T-cell (primary cell): Measurements from ENCODE around the gene PNMA1. TPM values are rescaled to one million over a fixed set of nuclear protein-coding genes. Genes with fewer than 3 reads are reported as not detected.

ENCODE experiments used
- ATAC-seq, 4 experiments: fragments of 200-7000 bp in 3 of 4; fragments of 150-1000 bp in 1 of 4; cut with Tn5 transposase; replicated peaks in 1 of 4; 1 replicate in 3 of 4; 2 replicates in 1 of 4; pipeline ENCODE4 v1.10.0; 2021; ENCODE audit warnings: moderate library complexity in 3 of 4, mild to moderate bottlenecking in 2 of 4, moderate number of reproducible peaks in 1 of 4
- CTCF ChIA-PET, 2 donors: fragments of 300-600 bp; sonication (Branson Sonifier 250); formaldehyde crosslinking; loops; one replicate each; lab custom pipeline; 2022; ENCODE audit warnings: antibody characterized with exemption in 2 of 2; lab: Charles Lee
- POLR2A ChIA-PET, 2 donors: fragments of 300-600 bp; sonication (Branson Sonifier 250); formaldehyde crosslinking; loops; one replicate each; lab custom pipeline; 2022; ENCODE audit warnings: antibody characterized with exemption in 2 of 2; lab: Charles Lee
- DNase-seq, 35 experiments: peaks; one replicate each; pipeline versions ENCODE4 v3.0.0 to v3.0.0-alpha.2; 2013 to 2023
- H3K27ac ChIP-seq: one replicate; pipeline ENCODE4 v1.5.1; 2013; ENCODE audit warnings: low read length
- H3K27me3 ChIP-seq, 2 experiments: replicated peaks in 1 of 2; 1 replicate in 1 of 2; 2 replicates in 1 of 2; pipeline versions ENCODE4 v1.6.1 to v1.7.0; 2013; ENCODE audit warnings: low read length in 1 of 2, mixed read lengths in 1 of 2; ENCODE audit not compliant: control insufficient read depth in 2 of 2, insufficient read depth in 2 of 2; ENCODE audit errors: extremely low read depth in 1 of 2
- H3K36me3 ChIP-seq, 2 donors: 1 replicate in 1 of 2; 2 replicates in 1 of 2; pipeline versions ENCODE4 v1.6.1 to v1.7.0; 2013; ENCODE audit warnings: low read length in 1 of 2; ENCODE audit not compliant: control insufficient read depth in 2 of 2, insufficient read depth in 1 of 2; ENCODE audit errors: extremely low read depth in 1 of 2
- H3K4me1 ChIP-seq, 2 experiments: 1 replicate in 1 of 2; 2 replicates in 1 of 2; pipeline versions ENCODE4 v1.6.1 to v1.7.0; 2013; ENCODE audit warnings: low read length in 2 of 2, mixed read lengths in 1 of 2; ENCODE audit not compliant: insufficient read depth in 2 of 2, control insufficient read depth in 1 of 2; ENCODE audit errors: extremely low read depth in 1 of 2
- H3K4me3 ChIP-seq, 2 donors: 1 replicate in 1 of 2; 2 replicates in 1 of 2; pipeline versions ENCODE4 v1.5.1 to v1.7.0; 2013; ENCODE audit warnings: mild to moderate bottlenecking in 2 of 2, low read length in 1 of 2, moderate library complexity in 1 of 2; ENCODE audit not compliant: control insufficient read depth in 1 of 2; ENCODE audit errors: extremely low read depth in 1 of 2
- H3K9me3 ChIP-seq: 2 replicates; pipeline ENCODE4 v1.7.0; 2013
- H3K27ac Mint-ChIP-seq, 2 donors: one replicate each; pipeline ENCODE4 v1.8.0; 2020 to 2021; ENCODE audit warnings: mild to moderate bottlenecking in 2 of 2, mixed read lengths in 2 of 2
- H3K27me3 Mint-ChIP-seq, 2 donors: one replicate each; pipeline ENCODE4 v1.8.0; 2021 to 2022; ENCODE audit warnings: mixed read lengths in 2 of 2
- H3K36me3 Mint-ChIP-seq: one replicate; pipeline ENCODE4 v1.8.0; 2021; ENCODE audit warnings: mixed read lengths
- H3K4me1 Mint-ChIP-seq, 3 donors: one replicate each; pipeline ENCODE4 v1.8.0; 2020 to 2022; ENCODE audit warnings: mixed read lengths in 3 of 3, mild to moderate bottlenecking in 1 of 3
- H3K4me3 Mint-ChIP-seq, 3 donors: one replicate each; pipeline ENCODE4 v1.8.0; 2020 to 2022; ENCODE audit warnings: mild to moderate bottlenecking in 3 of 3, mixed read lengths in 3 of 3, moderate library complexity in 3 of 3
- H3K9me3 Mint-ChIP-seq, 3 donors: one replicate each; pipeline ENCODE4 v1.8.0; 2020 to 2022; ENCODE audit warnings: mixed read lengths in 3 of 3
- WGBS: methylation state at CpG from one replicate; pipeline ENCODE4 v1.1.5; 2013; ENCODE audit warnings: missing lambda C conversion rate; ENCODE audit not compliant: insufficient coverage; 5-methylcytosine and 5-hydroxymethylcytosine counted together
- total RNA-seq, 35 experiments: library from RNA in 6 of 35; stranded (reverse) in 6 of 35; fragments of 120-200 nt in 1 of 35; gene quantifications; one replicate each; pipeline versions ENCODE4 v1.2.1 to v1.2.4 and lab custom pipeline; 2013 to 2026

Gene PNMA1
- total RNA-seq, 5 donors from 2014 or later (not counting 1 experiment from before 2014, with no cell fraction given) = 36.2 to 57.9 (median 53.4) TPM

DNA sequence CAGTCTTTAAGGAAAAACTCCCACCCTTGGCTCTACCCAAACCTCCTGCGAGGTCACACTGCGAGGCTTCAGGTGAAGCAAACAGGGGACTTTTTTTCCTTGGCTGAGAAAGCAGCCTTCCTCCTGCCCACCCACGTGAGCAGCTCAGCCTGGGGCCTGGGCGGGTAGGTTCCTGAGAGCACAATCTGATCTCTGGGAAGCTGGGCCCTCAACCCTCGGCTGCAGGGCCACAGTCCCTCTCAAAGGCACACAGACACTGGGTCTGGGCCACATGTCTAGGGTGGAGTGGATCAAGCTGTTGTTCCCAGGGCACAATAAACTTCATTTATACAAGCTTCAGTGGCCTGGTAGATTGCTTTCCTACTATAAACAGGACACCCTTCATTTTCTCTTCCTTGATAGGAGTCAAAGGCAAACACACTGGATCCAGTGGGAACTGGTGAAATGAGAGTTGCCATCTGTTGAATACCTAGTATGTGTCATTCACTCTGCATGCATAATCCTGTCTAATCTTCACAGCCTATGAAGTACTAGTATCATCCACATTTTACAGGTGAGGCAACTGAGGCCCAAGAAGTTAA is 41.3 kb upstream of the PNMA1 start:
- peak in 2 of 35 experiments; percentile 23 to 56 for DNase-seq
- 0% methylated on average over 3 of the region's 5 CpGs for WGBS
- Histone ChIP-seq H3K36me3 (no peaks in the 10 kb centered on the region), H3K9me3 (no peaks in the 10 kb centered on the region), H3K27ac (peak overlapping the region; percentile 90), H3K4me1 (peaks cover 65 to 86% of the 10 kb centered on the region in 2 experiments), H3K4me3 (peak overlapping the region in 1 of 2 donors; percentile 39), H3K27me3 (no peaks in the 10 kb centered on the region)
- Mint-ChIP-seq H3K4me3 (peak overlapping the region; percentile 78 to 87 (median 85)), H3K27ac (peak overlapping the region; percentile 95 to 99), H3K27me3 (no peaks in the 10 kb centered on the region), H3K4me1 (peaks cover 85 to 86% (median 86%) of the 10 kb centered on the region in 3 donors), H3K36me3 (peaks cover 3% of the 10 kb centered on the region), H3K9me3 (no peaks in the 10 kb centered on the region)
- no peak for ATAC-seq
- CTCF ChIA-PET = interaction anchor here (0.7 to 2.6 kb wide), 8 partner anchors 10 to 95 kb away, joined by 3 to 9 read pairs (median 4); no protein-coding TSS in a partner anchor
- POLR2A ChIA-PET = interaction anchor here in 1 of 2 donors (1.4 kb wide), 1 partner anchor 29 kb away, joined by 3 read pairs; no protein-coding TSS in a partner anchor

DNA sequence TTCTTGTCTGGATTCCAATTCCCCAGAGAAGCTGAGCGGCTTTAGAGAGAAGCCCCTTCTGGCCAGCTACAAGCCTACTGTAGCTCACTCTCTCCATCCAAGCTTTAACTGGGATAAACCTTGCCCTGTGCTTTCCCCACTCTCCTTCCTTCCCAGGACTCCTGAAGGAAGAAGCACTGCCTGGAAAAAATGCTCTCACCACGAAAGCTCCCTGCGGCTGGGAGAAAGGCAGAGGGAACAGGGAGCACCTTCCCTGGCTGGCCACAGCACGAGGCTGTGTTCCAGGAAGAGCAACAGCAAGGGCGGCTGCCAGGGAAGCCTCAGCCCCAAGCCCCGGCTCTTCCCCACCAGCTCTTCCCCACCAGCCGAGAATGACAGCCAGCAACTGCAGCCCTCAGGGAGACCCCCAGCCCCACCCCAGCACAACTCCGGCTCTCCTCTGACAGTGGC is 40.8 kb upstream of the PNMA1 start:
- CTCF ChIA-PET = interaction anchor here (0.6 to 2.6 kb wide), 13 partner anchors 10 to 96 kb away, joined by 3 to 9 read pairs (median 4); no protein-coding TSS in a partner anchor
- peak overlapping the region; percentile 90 for H3K27ac ChIP-seq
- no peak for DNase-seq
- Mint-ChIP-seq H3K36me3 (peaks cover 3% of the 10 kb centered on the region), H3K4me3 (peak overlapping the region; percentile 78 to 87 (median 85)), H3K4me1 (peaks cover 87 to 88% (median 87%) of the 10 kb centered on the region in 3 donors), H3K27ac (peak overlapping the region; percentile 95 to 99), H3K9me3 (no peaks in the 10 kb centered on the region), H3K27me3 (no peaks in the 10 kb centered on the region)
- peaks cover 67 to 89% of the 10 kb centered on the region in 2 experiments for H3K4me1 ChIP-seq
- no peaks in the 10 kb centered on the region for H3K27me3 ChIP-seq
- no peak for ATAC-seq
- no peaks in the 10 kb centered on the region for H3K9me3 ChIP-seq
- peaks cover 0 to 3% of the 10 kb centered on the region in 2 donors for H3K36me3 ChIP-seq
- 46% methylated on average over 6 of the region's 8 CpGs for WGBS
- H3K4me3 ChIP-seq = peak overlapping the region; percentile 39 to 66
- POLR2A ChIA-PET = interaction anchor here in 1 of 2 donors (0.9 to 1.3 kb wide), 2 partner anchors 31 to 33 kb away, joined by 3 to 6 read pairs; no protein-coding TSS in a partner anchor

DNA sequence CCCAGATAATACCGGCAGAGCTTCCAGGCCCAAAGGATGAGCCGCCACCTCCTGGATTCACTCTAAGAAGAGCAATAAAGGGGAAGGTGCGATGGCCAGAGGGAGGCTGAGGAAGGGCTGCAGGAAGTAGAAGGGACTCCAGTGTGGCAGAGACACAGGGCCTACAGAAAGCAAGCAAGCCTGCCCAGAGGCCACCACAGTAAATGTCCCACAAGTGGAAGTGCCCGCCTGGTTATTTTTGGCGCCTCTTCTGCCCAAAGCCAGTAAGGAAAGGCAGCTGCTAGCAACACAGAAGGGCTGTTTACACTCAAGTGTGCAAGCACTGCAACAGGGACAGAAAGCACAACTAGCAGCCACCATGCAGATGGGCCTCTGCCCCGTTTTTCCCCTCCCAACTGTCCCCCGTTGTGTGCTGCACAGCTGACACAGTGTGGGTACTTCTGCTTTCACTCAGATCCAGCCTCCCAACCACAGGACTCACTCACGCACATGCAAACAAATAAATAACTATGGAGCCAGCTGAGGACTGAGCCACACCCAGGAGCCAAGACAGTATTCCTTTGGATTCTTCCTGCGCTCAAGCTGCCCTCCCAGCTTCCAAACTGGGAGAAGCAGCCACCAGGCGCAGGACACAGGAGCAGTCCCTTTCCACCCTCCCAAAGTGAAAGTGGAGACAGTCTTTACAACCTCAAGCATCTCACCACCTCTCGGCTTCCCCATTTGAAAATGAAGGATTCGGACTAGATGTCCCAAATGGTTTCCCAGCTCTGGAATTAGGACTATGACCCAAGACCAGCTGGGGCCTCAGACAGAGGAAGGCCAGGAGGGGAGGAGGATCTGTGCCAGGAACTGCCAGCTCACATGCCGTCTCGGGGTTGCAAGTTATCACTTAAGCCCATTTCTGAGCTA is 40.0 kb upstream of the PNMA1 start:
- Mint-ChIP-seq H3K27me3 (no peaks in the 10 kb centered on the region), H3K36me3 (peaks cover 3% of the 10 kb centered on the region), H3K4me3 (peak overlapping the region; percentile 78 to 87 (median 85)), H3K4me1 (peaks cover 94 to 96% (median 95%) of the 10 kb centered on the region in 3 donors), H3K27ac (peak overlapping the region; percentile 95 to 99), H3K9me3 (no peaks in the 10 kb centered on the region)
- H3K27me3 ChIP-seq = no peaks in the 10 kb centered on the region
- peak overlapping the region; percentile 90 for H3K27ac ChIP-seq
- DNase-seq (peak in 5 of 35 experiments; percentile 22 to 65 (median 48)), ATAC-seq (peak; percentile 26 to 34 (median 30))
- ChIA-PET POLR2A (interaction anchor here in 1 of 2 donors (0.9 to 1.3 kb wide), 2 partner anchors 32 to 33 kb away, joined by 3 to 6 read pairs; no protein-coding TSS in a partner anchor), CTCF (interaction anchor here (0.5 to 2.6 kb wide), 20 partner anchors 8 to 97 kb away, joined by 3 to 9 read pairs (median 4); partner anchors contain the start of gene PNMA1 (in 2 of the 2))
- peak overlapping the region; percentile 39 to 66 for H3K4me3 ChIP-seq
- H3K36me3 ChIP-seq = peaks cover 0 to 3% of the 10 kb centered on the region in 2 donors
- 14% methylated on average over 11 of the region's 14 CpGs for WGBS
- H3K4me1 ChIP-seq = peaks cover 73 to 96% of the 10 kb centered on the region in 2 experiments
- no peaks in the 10 kb centered on the region for H3K9me3 ChIP-seq

DNA sequence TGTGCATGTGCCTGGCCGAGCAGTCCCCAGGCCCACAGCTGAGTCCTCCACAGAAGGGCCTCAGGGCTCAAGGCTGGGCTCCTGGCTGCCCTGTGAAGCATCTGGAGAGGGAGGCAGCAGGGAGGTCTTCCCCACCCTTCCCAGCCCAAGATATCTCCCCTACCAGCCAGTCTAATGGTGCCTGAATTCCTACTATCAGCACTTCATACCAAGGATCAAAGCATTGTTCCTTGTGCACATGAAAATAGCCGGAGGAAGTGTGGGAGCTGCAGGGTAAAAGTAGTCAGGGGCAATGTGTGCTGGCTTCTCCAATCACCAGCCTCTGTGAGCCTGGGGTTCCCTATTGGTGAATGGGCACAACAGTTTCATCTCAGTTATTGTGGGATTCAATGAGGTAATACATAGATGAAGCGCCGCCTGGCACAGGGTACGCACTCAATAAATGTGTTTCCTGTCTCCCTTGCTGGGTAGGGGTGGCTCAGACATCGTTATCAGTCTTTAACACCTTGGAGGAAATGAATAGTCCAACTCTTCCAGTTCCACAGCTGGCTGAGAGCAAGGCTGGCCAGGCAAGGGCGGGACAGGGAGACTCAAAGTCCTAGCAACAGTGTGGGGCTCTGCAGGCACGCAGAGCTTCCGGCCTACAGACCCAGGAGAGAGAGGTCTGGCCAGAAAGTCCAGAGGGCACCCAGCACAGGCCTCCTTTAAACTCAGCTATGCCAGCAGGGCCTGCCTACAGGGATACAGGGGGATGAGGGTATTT is 39.1 kb upstream of the PNMA1 start:
- ChIA-PET POLR2A (interaction anchor here in 1 of 2 donors (0.7 kb wide), 1 partner anchor 143 kb away, joined by 18 read pairs; no protein-coding TSS in a partner anchor), CTCF (interaction anchor here (0.5 to 2.6 kb wide), 11 partner anchors 9 to 114 kb away, joined by 3 to 9 read pairs (median 4); partner anchors contain the start of gene PNMA1 (in 1 of the 2))
- no peaks in the 10 kb centered on the region for H3K27me3 Mint-ChIP-seq
- WGBS = 25% methylated on average over 4 of the region's 9 CpGs
- ATAC-seq (peak; percentile 46 to 65 (median 51)), DNase-seq (peak in 28 of 35 experiments; percentile 21 to 69 (median 50))
- peak overlapping the region; percentile 78 to 87 (median 85) for H3K4me3 Mint-ChIP-seq
- H3K4me1 Mint-ChIP-seq = peaks cover 98 to 100% (median 100%) of the 10 kb centered on the region in 3 donors
- Histone ChIP-seq H3K36me3 (peaks cover 0 to 3% of the 10 kb centered on the region in 2 donors), H3K4me1 (peaks cover 77 to 96% of the 10 kb centered on the region in 2 experiments), H3K9me3 (no peaks in the 10 kb centered on the region), H3K27me3 (no peaks in the 10 kb centered on the region), H3K27ac (peak overlapping the region; percentile 90), H3K4me3 (peak overlapping the region; percentile 39 to 66)
- peak overlapping the region; percentile 95 to 99 for H3K27ac Mint-ChIP-seq
- H3K9me3 Mint-ChIP-seq = no peaks in the 10 kb centered on the region
- peaks cover 3% of the 10 kb centered on the region for H3K36me3 Mint-ChIP-seq

DNA sequence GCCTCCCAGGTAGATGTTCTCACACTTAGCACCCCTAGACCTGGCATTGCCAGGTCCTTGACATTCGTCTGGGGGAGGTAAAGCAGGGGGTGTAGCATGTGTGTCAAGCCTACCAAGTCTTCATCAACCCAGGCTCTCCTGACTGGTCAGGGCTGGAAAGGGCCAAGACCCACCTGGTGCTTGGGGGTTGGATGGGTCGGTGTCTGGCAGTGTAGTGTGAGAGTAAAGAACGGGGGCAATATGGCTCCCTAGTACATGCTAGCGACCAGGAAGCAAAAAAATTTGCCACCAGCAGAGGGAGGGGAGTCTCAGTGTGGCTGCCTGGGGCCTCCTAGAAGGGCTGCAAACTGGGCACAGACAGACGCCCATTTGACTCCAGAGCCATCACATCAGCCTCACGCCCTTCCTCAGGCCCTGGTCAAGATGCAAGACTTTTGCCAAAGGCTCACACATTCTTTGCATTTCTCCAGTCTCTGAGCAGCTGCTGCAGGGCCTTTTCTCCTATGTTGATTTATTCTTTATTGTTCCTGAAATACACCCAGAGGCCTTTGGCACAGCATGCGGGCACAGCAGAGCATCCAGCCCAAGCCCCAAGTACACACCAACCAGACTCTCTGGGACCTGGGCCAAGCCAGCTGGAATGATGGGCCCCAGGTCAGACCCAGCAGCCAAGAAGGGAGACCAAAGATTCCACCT is 38.3 kb upstream of the PNMA1 start:
- Histone ChIP-seq H3K9me3 (no peaks in the 10 kb centered on the region), H3K4me1 (peaks cover 74 to 94% of the 10 kb centered on the region in 2 experiments), H3K27me3 (no peaks in the 10 kb centered on the region), H3K36me3 (peaks cover 0 to 3% of the 10 kb centered on the region in 2 donors), H3K27ac (peak overlapping the region; percentile 90), H3K4me3 (no peak overlapping the region)
- no peaks in the 10 kb centered on the region for H3K9me3 Mint-ChIP-seq
- peak overlapping the region; percentile 95 to 99 for H3K27ac Mint-ChIP-seq
- peaks cover 3% of the 10 kb centered on the region for H3K36me3 Mint-ChIP-seq
- POLR2A ChIA-PET = interaction anchor here in 1 of 2 donors (0.8 kb wide), 1 partner anchor 11 kb away, joined by 5 read pairs; no protein-coding TSS in a partner anchor
- WGBS = 82% methylated on average over 3 of the region's 7 CpGs
- H3K27me3 Mint-ChIP-seq = no peaks in the 10 kb centered on the region
- DNase-seq (peak in 29 of 35 experiments; percentile 29 to 76 (median 55)), ATAC-seq (peak; percentile 21 to 41 (median 29))
- H3K4me1 Mint-ChIP-seq = peaks cover 98 to 100% (median 99%) of the 10 kb centered on the region in 3 donors
- CTCF ChIA-PET = interaction anchor here (0.5 to 2.6 kb wide), 7 partner anchors 10 to 115 kb away, joined by 3 to 9 read pairs (median 4); no protein-coding TSS in a partner anchor
- H3K4me3 Mint-ChIP-seq = peak overlapping the region; percentile 69 to 87 (median 85)
